CD4-positive, alpha-beta T cell treated with Interleukin-4 for 4 hours (primary cell): ENCODE data around the gene IFIT2.
"Not testable (repeated sequence)": the region's sequence is repeated elsewhere in the genome, so short reads cannot be mapped to it uniquely, and the experiment has no call there.

ENCODE experiments used
- DNase-seq: peaks from one replicate; pipeline ENCODE4 v3.0.0-alpha.2; 2020

Gene IFIT2

GRCh38 chr10:89281606-89282395, 20.0 kb upstream of the IFIT2 start:
- DNase-seq = no peak

- DNase-seq = no peak
Observed at GRCh38 chr10:89283025-89283935, 18.6 kb upstream of the IFIT2 start.

DNA sequence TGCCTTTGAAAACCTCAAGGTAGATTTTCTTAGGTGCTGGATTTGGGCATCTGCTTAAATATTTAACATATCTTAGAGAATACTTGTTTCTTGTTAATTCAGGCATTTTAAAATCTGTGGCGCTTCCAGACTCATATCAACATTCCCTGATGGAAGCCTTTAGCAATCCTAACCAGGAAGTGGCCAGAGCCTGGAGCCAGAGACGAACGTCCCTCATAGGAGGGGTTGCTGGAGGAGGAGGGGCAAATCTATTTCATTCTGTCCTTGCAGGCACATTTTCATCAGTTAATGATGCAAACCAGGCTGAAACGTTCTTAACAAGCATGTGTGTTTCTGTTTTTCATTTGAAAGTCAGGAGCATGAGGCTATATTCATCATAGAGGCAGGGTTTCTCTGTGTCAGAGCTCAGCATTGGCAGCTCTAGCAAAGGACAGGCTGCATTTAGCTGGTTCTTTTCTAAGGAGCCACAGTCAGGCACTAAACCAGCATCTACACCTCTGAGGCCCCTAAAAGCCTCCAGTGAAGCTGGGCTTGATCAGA, 17.8 kb upstream of the IFIT2 start:
- no peak for DNase-seq

DNA sequence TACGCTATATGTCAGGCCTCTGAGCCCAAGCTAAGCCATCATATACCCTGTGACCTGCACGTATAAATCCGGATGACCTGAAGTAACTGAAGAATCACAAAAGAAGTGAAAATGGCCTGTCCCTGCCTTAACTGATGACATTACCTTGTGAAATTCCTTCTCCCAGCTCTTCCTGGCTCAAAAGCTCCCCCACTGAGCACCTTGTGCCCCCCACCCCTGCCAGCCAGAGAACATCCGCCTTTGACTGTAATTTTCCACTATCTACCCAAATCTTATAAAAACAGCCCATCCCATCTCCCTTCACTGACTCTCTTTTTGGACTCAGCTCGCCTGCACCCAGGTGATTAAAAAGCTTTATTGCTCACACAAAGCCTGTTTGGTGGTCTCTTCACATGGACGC, 17.1 kb upstream of the IFIT2 start:
- DNase-seq = not testable (repeated sequence)

DNA sequence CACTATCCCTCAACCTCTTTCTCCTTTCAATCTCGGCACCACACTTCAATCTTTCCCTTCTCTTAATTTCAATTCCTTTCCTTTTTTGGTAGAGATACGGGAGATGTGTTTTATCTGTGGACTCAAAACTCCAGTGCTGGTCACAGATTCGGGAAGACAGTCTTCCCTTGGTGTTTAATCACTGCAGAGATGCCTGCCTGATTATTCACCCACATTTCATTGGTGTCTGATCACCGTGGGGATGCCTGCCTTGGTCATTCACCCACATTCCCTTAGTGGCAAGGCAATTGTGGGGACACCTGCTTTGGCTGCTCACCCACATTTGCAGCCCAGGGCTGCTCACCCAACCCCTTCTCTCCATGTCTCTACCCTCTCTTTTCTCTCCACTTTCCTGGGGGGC, 16.5 kb upstream of the IFIT2 start:
- DNase-seq = not testable (repeated sequence)

- no peak for DNase-seq
Observed at GRCh38 chr10:89294721-89295239, 7.1 kb upstream of the IFIT2 start.

DNA sequence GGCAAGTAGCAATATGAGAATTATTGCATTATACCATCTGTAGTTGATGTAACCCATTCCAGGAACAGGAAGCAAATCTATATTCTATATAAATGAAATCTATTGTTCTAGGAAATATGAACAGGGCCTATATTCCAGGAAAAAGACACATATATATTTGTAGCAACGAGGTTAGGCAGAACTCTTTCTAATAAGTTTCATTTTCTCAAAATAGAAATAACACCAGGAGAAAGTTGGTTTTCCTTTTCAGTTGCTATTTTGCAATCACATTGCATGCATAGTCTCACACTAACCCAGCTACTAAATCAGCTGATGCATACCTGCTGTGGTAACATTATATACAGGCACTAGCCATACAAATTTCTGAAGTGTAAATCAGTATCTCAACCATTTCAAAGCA, 6.2 kb upstream of the IFIT2 start:
- no peak for DNase-seq

DNA sequence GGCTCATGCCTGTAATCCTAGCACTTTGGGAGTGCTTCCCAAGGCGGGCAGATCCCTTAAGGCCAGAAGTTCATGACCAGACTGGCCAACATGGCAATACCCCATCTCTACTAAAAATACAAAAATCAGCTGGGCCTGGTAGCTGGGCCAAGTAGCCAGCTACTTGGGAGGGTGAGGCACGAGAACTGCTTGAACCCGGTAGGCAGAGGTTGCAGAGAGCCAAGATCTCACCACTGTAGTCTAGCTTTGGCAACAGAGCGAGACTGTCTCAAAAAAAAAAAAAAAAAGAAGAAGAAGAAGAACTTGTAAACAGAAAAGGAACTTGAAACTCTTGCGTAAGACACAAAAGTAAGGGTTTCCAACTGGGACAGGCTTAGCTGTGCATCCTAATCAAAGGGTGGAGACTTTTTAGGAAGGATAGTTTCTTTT, 5.6 kb upstream of the IFIT2 start:
- DNase-seq = no peak

GRCh38 chr10:89297356-89297755, 4.5 kb upstream of the IFIT2 start:
- no peak for DNase-seq

DNA sequence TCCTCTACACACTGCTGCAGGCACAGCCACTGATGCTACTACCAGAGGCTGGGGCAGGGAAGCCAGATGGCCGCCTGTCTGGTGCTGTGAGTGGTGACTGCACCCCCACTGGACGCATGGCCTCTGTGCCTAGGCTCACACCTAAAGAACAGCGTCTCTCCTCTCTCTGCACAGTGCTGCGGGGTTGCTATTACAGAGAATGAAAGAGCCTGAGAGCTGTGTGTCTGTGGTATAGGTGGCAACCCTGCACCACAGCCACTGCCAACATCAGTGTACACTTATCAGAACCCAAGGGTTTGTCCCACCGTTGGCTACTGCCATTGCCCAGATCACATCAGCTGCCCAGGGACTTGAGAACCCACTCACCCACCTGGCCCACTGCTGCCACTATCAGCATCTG, 4.1 kb upstream of the IFIT2 start:
- no peak for DNase-seq

- no peak for DNase-seq
Observed at GRCh38 chr10:89299031-89299430, 2.8 kb upstream of the IFIT2 start.

DNA sequence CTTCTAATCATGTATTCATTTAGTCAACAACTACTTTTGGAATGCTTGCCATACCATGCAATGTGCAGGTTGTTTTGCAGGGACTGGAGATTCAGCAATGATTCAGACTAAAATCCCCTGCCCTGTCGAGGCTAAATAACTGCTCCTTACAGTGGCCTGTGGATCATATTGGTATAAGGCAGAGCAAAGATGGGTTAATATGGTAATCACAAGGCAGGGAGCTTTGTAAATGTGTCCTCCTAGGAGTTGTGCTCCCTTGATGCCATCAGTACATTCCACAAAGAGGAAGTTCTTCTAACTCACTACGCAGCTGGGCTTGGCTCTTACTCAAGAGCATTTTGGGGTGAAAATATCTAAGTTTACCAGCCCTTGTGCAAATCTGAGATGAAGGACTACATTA, 614 bp upstream of the IFIT2 start:
- peak; percentile 32 for DNase-seq

DNA sequence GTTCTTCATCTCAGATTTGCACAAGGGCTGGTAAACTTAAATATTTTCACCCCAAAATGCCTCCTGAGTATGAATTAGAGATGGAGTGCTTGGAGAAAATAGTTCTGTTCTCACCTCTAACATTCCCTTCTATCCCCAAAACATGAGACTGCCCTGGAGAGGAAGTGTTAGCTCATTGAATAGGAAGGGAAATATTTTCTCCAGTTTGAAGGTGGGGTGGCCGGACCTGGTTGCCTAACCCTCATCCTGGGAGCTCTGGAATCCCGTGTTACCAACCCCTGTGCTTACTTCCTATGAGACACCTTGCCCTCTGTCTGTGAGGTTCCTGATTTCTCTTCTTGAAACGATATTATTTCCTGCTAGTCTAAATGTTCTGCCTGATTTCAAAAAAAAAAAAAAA, 779 bp downstream of the IFIT2 start:
- DNase-seq = no peak

GRCh38 chr10:89303161-89303560, 1.3 kb downstream of the IFIT2 start:
- no peak for DNase-seq

DNA sequence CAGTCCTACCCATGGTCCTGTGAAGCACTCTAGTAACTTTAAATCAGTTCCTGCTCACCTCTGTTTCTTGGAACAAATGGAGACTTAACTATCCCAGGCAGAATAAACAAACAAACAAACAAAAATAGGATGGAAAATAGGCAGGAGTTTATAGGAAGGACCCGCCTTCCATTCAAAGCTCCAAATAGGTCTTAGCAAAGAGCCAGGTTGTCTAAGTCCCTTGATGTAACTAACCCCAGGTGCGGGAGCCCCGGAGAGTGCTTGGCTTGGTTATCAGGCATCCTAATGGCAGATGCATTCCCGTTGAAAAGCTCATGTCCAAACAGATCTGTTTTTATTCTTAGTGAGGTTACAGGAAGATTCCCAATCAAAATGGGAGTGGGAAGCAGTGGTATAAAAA, 2.2 kb downstream of the IFIT2 start:
- no peak for DNase-seq

DNA sequence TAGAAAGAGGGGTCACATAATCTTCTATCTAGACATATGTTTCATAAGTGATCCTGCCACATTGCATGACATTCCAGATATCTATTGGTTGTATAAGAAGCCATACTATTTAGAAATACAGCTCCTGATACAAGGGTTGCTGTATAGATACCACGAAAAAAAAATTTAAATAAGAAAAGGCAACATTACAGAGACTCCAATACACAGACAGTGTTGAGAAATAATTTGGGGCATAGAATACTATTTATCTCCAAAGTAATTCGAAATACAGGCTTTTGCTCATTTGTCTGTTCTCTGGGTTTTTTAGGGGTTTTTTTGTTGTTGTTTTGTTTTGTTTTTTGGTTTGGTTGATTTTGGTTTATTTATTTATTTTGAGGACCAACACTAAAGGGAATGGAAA, 2.6 kb downstream of the IFIT2 start:
- DNase-seq = no peak

DNA sequence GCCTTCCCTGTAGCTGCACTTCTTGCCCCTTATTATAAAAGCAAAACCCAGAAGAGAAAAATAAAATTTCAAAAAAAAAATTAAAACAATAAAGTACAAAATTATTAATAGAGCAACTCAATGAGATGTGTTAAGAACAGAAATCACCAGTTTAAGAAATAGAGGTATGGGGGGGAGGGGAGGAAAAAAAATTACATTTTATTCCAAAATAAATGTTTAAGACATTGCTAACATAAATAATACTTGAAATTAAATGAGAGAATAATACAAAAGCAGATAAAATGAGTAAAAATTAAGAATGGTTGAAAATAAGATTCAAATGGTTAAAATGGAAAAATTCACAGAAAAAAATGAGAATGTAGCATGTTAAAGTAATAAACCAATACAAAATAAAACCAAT, 3.1 kb downstream of the IFIT2 start:
- DNase-seq = no peak

DNA sequence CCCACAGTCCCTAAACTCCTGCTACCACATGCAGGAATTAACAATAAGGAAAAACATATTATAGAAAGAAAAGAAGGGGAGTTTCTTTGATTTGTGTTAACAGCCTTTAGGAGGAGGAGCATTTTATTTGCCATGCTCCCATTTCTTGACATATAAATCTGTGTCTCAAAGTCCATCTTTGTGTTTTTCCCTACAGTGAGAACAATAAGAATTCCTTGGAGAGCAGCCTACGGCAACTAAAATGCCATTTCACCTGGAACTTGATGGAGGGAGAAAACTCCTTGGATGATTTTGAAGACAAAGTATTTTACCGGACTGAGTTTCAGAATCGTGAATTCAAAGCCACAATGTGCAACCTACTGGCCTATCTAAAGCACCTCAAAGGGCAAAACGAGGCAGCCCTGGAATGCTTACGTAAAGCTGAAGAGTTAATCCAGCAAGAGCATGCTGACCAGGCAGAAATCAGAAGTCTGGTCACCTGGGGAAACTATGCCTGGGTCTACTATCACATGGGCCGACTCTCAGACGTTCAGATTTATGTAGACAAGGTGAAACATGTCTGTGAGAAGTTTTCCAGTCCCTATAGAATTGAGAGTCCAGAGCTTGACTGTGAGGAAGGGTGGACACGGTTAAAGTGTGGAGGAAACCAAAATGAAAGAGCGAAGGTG, 4.1 kb downstream of the IFIT2 start:
- DNase-seq = no peak

DNA sequence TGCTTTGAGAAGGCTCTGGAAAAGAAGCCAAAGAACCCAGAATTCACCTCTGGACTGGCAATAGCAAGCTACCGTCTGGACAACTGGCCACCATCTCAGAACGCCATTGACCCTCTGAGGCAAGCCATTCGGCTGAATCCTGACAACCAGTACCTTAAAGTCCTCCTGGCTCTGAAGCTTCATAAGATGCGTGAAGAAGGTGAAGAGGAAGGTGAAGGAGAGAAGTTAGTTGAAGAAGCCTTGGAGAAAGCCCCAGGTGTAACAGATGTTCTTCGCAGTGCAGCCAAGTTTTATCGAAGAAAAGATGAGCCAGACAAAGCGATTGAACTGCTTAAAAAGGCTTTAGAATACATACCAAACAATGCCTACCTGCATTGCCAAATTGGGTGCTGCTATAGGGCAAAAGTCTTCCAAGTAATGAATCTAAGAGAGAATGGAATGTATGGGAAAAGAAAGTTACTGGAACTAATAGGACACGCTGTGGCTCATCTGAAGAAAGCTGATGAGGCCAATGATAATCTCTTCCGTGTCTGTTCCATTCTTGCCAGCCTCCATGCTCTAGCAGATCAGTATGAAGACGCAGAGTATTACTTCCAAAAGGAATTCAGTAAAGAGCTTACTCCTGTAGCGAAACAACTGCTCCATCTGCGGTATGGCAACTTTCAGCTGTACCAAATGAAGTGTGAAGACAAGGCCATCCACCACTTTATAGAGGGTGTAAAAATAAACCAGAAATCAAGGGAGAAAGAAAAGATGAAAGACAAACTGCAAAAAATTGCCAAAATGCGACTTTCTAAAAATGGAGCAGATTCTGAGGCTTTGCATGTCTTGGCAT, 4.8 kb downstream of the IFIT2 start:
- DNase-seq = no peak

GRCh38 chr10:89307269-89307577, 5.4 kb downstream of the IFIT2 start:
- DNase-seq = no peak

GRCh38 chr10:89308266-89308665, 6.4 kb downstream of the IFIT2 start:
- no peak for DNase-seq

DNA sequence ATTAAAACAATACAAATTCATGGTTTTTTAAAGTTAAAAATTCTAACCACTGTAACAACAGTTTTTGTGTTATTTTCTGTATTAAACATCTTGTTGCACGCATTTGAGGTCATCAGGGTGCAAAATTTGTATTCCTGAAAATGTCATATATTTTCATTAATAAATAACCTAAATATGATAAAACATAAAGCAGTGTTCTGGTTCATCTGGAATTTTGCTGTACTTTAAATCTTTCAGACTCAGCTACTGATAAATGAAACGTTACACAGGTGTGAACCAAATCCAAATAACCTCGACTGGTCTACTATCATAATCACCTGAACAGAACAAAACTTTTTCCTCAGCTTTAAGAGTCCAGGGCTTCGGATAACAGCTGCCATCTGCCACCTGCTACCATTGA, 6.9 kb downstream of the IFIT2 start:
- no peak for DNase-seq
